Measurements from ENCODE around the gene TRIP11. TPM values are rescaled to one million over a fixed set of nuclear protein-coding genes. Genes with fewer than 3 reads are reported as not detected.

Gene TRIP11
- total RNA-seq, 1 experiment from 2014 or later, result 37.3 TPM

GRCh38 chr14:91927191-91927590 lies 112.7 kb downstream of the TRIP11 start:
- CTCF ChIA-PET, result no interaction called here
- Histone ChIP-seq H3K27me3 (ENCODE audit: control insufficient read depth, insufficient read depth, low read length) (no peaks in the 10 kb centered on the region), H3K9me3 (ENCODE audit: control insufficient read depth, insufficient read depth, low read depth, low read length) (no peaks in the 10 kb centered on the region), H3K36me3 (ENCODE audit: control insufficient read depth, insufficient read depth, low read length) (no peaks in the 10 kb centered on the region), H3K4me1 (ENCODE audit: control insufficient read depth, insufficient read depth, low read length) (no peaks in the 10 kb centered on the region), H3K4me3 (ENCODE audit: low read depth in 2 of 2, low read length in 2 of 2) (no peak overlapping the region), H3K27ac (ENCODE audit: low read length) (no peak overlapping the region)
- no TSS peak for BruUV-seq (replicated peaks)
- POLR2A ChIA-PET, result no interaction called here
- in situ Hi-C loops (cut with HindIII; ENCODE audit: low pct_unique_long_range_greater_than_20kb, low sequenced_read_pairs) (no loop called here), intact Hi-C loops (cut with micrococcal nuclease; ENCODE audit: unreplicated experiment) (no loop called here)
- TF ChIP-seq POLR2AphosphoS5 (IDR thresholded peaks at IDR 0.05; ENCODE audit: low read depth, low read length) (no peak), SIN3A (IDR thresholded peaks at IDR 0.05; ENCODE audit: borderline replicate concordance, insufficient read depth, low read depth, low read length) (no peak), TCF7L2 (IDR thresholded peaks at IDR 0.05; ENCODE audit: low read depth, low read length) (no peak)
- TF ChIP-seq, protein P1, sequence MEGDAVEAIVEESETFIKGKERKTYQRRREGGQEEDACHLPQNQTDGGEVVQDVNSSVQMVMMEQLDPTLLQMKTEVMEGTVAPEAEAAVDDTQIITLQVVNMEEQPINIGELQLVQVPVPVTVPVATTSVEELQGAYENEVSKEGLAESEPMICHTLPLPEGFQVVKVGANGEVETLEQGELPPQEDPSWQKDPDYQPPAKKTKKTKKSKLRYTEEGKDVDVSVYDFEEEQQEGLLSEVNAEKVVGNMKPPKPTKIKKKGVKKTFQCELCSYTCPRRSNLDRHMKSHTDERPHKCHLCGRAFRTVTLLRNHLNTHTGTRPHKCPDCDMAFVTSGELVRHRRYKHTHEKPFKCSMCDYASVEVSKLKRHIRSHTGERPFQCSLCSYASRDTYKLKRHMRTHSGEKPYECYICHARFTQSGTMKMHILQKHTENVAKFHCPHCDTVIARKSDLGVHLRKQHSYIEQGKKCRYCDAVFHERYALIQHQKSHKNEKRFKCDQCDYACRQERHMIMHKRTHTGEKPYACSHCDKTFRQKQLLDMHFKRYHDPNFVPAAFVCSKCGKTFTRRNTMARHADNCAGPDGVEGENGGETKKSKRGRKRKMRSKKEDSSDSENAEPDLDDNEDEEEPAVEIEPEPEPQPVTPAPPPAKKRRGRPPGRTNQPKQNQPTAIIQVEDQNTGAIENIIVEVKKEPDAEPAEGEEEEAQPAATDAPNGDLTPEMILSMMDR (IDR thresholded peaks at IDR 0.05), result no peak
- TF ChIP-seq, protein P2, sequence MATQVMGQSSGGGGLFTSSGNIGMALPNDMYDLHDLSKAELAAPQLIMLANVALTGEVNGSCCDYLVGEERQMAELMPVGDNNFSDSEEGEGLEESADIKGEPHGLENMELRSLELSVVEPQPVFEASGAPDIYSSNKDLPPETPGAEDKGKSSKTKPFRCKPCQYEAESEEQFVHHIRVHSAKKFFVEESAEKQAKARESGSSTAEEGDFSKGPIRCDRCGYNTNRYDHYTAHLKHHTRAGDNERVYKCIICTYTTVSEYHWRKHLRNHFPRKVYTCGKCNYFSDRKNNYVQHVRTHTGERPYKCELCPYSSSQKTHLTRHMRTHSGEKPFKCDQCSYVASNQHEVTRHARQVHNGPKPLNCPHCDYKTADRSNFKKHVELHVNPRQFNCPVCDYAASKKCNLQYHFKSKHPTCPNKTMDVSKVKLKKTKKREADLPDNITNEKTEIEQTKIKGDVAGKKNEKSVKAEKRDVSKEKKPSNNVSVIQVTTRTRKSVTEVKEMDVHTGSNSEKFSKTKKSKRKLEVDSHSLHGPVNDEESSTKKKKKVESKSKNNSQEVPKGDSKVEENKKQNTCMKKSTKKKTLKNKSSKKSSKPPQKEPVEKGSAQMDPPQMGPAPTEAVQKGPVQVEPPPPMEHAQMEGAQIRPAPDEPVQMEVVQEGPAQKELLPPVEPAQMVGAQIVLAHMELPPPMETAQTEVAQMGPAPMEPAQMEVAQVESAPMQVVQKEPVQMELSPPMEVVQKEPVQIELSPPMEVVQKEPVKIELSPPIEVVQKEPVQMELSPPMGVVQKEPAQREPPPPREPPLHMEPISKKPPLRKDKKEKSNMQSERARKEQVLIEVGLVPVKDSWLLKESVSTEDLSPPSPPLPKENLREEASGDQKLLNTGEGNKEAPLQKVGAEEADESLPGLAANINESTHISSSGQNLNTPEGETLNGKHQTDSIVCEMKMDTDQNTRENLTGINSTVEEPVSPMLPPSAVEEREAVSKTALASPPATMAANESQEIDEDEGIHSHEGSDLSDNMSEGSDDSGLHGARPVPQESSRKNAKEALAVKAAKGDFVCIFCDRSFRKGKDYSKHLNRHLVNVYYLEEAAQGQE (IDR thresholded peaks at IDR 0.05; ENCODE audit: insufficient read depth in 1 of 2, low read depth in 2 of 2, low read length in 1 of 2), result no peak
- no peak for DNase-seq (ENCODE audit: low read depth, low spot score)
- ATAC-seq, result no peak

DNA sequence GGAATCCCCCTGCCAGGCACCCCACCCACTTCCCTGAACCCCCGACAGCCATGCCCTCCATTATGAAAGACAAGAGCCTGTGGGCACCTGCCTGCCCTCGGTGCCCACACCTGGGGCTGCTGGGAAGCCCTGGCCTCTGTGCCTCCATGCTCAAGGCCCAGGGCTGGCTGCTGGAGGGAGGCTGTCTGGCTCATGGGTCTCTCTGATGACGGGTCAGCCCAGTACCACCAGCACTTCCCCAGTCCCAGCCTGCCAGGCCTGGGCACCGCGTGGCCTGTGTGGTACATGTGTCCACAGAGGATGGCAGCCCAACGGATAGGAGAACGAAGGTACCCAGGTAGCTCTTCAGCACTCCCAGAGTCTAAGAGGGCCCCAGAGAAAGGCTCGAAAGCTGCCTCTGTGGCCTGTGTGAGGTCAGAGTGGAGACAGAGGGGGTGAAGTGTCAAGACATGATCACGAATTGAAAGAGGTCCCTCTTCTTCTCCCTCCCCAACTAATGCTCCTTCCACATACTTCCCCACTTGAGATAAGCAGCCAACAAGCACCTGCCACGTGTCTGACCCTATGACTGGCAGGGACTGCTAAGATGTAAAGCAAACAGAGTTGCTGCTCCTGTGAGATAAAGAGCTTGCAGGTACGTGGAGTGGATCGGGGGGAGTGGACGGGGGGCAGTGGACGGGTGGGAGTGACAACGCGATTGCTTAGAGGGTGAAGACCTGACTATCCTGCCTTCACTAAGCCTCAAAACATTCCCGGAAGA lies 113.5 kb downstream of the TRIP11 start:
- ATAC-seq (no peak), DNase-seq (ENCODE audit: low read depth, low spot score) (no peak)
- BruUV-seq (replicated peaks), result no TSS peak
- ChIA-PET CTCF (no interaction called here), POLR2A (no interaction called here)
- intact Hi-C loops (cut with micrococcal nuclease; ENCODE audit: unreplicated experiment), result no loop called here
- no peaks in the 10 kb centered on the region for H3K4me1 ChIP-seq (ENCODE audit: control insufficient read depth, insufficient read depth, low read length)
- H3K27me3 ChIP-seq (ENCODE audit: control insufficient read depth, insufficient read depth, low read length), result no peaks in the 10 kb centered on the region
- no peaks in the 10 kb centered on the region for H3K36me3 ChIP-seq (ENCODE audit: control insufficient read depth, insufficient read depth, low read length)
- TF ChIP-seq SIN3A (IDR thresholded peaks at IDR 0.05; ENCODE audit: borderline replicate concordance, insufficient read depth, low read depth, low read length), result no peak
- no peak for TF ChIP-seq POLR2AphosphoS5 (IDR thresholded peaks at IDR 0.05; ENCODE audit: low read depth, low read length)
- TF ChIP-seq, protein P2 (IDR thresholded peaks at IDR 0.05; ENCODE audit: insufficient read depth in 1 of 2, low read depth in 2 of 2, low read length in 1 of 2), result no peak
- TF ChIP-seq, protein P1 (IDR thresholded peaks at IDR 0.05), result no peak
- TF ChIP-seq TCF7L2 (IDR thresholded peaks at IDR 0.05; ENCODE audit: low read depth, low read length), result no peak
- H3K27ac ChIP-seq (ENCODE audit: low read length), result no peak overlapping the region
- in situ Hi-C loops (cut with HindIII; ENCODE audit: low pct_unique_long_range_greater_than_20kb, low sequenced_read_pairs), result no loop called here
- H3K4me3 ChIP-seq (ENCODE audit: low read depth in 2 of 2, low read length in 2 of 2), result no peak overlapping the region
- no peaks in the 10 kb centered on the region for H3K9me3 ChIP-seq (ENCODE audit: control insufficient read depth, insufficient read depth, low read depth, low read length)

Data from Panc1 (cell line).